H54 (cell line): ENCODE measurements around the gene CPA4.

ENCODE experiments used
- DNase-seq: peaks from one replicate; pipeline ENCODE4 v3.0.0; 2011; ENCODE audit warnings: low spot score, mixed read lengths; ENCODE audit not compliant: insufficient read length
- FAIRE-seq: peaks from 3 replicates; lab custom pipeline; 2011; peaks lifted over from hg19 to GRCh38; lab: Jason Lieb, UNC
- POLR2A ChIP-seq: IDR thresholded peaks from 2 replicates; pipeline ENCODE4 v1.6.1; 2011; ENCODE audit warnings: low read depth, mild to moderate bottlenecking, low read length

Gene CPA4

GRCh38 chr7:130351791-130352090 lies 58.8 kb downstream of the CPA4 start:
- DNase-seq (no peak), FAIRE-seq (no peak)
- TF ChIP-seq POLR2A, result no peak

DNA sequence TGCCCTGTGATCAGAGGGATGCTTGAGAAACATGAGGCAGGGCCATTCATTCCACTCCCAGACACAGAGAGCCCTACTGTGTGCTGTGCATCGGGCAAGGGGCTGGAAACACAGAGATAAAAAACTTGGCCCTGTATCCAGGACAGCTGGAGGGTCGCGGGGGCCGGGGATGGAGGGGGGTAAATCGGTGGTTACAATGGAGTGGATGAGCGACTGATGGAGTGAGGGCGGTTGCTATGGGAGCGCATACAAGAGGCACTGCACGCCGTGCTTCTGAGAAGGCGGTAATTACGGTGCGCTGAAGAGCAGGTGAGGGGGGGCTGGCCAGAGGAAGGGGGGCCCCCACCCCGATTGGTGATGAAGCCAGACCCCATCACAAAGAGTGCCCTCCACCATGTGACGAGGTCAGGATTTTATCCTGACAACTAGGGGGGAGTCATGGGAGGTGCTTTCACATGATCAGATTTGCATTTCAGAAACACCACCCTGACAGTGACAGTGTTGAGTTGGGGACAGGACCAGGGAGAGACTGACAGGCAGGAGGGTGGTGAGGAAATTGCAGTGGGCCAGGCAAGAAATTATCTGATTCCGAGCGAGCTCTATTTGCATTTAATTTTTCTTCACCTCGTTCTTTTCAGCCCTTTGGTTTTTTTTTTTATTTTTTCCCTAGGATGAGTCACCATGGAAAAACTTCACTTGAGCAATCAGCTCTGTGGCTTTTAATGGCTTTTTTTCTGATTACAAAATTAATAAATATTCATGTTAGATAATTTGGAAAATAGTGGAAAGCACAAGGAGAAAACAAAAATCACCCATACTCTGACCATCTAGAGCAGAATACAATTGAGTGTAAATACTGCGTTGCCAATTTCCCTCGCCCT lies 59.5 kb downstream of the CPA4 start:
- DNase-seq, result no peak
- TF ChIP-seq POLR2A, result no peak

DNA sequence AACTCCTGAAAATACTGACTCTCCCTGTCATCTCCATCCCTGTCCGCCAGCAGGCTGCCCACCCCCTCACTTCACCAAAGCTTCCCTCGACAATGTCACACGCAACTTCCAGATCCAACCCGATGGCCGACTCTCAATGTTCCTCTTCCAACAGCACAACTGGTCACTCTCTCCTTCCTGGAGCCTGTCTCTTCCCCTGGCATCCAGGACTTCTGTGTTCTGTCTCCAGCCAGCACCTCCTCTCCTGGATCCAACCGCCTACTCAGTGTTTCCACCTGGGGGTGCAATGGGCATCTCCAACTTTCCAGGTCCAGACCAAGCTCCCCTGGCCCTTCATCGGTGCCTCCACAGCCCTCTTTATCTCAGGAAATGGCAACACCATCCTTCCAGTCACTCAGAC lies 60.2 kb downstream of the CPA4 start:
- TF ChIP-seq POLR2A, result no peak
- no peak for FAIRE-seq
- DNase-seq, result no peak

More for the DNA sequence above, 59.5 kb downstream of the CPA4 start:
- no peak for FAIRE-seq

DNA sequence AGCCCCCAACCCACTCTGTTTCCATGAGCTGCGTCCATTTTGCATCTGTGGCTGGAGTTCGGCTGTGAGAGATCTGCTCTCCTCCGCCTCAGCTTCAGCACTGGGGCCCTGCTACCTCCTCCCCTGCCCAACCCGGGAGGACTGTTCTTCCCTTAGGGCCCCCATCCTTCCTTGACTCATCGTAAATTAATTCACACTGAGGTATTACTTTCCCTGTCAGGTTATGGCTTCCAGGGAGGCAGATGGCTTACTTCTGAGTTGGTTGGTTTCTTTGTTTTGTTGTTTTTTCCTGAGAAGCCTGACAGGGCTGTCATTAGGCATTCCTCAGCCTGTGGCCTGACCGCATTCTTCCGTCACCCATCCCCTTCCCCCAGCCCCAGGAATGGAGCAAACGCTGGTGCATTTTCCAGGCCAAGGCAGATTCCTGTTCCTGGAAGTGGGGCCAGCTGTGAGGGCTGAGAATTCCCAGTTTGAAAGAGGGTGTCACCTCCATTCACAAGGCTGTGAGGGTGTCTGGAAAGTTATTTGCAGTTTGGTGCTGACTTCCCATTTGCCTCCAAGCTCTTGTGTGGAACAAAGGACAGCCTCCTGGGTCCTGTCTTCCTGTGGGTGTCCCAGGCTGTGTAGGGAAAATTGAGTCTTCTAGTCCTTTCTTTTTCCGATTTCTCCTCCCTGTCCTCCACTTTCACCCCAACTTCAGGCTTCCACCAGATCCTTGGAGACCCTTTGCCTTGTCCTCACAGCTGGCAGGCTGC lies 63.3 kb downstream of the CPA4 start:
- DNase-seq (peak; percentile 87), FAIRE-seq (no peak)

DNA sequence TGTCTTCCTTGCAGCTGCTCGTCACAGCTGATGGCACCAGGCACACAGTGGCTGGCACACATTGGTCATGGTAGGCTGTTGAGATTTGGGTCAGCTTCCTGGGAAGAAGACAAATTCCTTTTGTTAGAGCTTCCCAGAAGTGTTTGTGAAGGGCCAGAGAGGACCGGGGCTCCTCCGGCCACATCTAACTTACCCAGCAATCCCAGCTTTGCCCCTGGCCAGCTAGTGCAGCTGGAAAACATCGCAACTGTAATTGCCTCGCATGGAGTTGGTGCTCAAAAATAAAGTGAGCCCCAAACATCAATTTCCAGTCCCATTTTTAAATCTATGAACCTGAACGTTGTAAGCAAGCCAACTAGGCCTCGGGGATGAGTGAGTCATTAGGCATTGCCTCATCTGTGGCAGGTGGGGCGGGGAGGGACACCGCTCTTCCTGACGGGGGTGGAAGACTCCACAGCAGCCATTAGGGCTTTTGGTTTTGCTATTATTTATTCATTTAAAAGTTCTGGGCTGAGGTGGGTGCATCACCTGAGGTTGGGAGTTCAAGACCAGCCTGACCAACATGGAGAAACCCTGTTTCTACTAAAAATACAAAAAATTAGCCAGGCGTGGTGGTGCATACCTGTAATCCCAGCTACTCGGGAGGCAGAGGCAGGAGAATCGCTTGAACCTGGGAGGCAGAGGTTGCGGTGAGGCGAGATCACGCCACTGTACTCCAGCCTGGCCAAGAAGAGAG lies 64.1 kb downstream of the CPA4 start:
- TF ChIP-seq POLR2A, result no peak
- DNase-seq (no peak), FAIRE-seq (no peak)

More for the DNA sequence above, 63.3 kb downstream of the CPA4 start:
- 0 out of 2 replicates have a peak, but pooled peaks have one; percentile 11 for TF ChIP-seq POLR2A

DNA sequence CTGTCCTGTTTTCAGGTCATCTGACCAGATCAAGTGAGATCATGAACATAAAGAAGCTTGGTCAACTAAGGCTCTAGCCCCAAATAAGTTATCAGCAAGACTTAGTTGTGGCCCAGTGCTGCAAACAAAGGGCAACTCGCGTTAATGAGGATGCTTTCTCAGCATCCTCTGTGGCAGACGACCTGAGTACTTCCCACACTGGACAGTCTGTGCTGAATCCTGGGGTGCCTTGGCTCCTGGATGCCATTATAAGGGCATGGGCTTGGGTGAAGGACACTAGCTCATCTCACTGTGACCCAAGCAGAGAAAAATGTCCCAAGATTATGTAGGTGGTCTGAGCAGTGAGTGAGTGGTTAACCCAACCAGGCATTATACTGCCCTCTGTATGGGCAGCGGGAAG lies 65.5 kb downstream of the CPA4 start:
- TF ChIP-seq POLR2A, result no peak
- no peak for DNase-seq

GRCh38 chr7:130359276-130359857 lies 66.4 kb downstream of the CPA4 start:
- FAIRE-seq, result no peak
- TF ChIP-seq POLR2A, result no peak
- no peak for DNase-seq

More for the DNA sequence above, 65.5 kb downstream of the CPA4 start:
- FAIRE-seq, result no peak

DNA sequence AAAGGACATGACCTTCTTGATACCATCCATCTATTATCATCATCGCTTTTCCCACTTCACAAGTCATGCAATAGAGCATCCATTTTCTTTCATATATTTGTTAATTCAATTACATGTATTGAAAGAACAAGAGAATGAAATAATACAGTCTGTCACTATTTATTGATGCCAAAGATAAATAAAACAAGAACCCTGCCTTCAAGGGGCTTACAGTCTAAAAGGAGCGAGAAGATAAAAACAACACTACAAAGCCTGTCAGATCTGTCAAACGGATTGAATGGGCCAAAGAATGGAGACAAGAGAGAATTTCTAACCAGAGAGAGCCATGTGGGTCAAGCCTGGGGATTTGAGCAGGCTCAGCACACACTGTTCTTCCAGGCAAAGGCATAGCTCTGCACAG lies 67.6 kb downstream of the CPA4 start:
- no peak for TF ChIP-seq POLR2A
- DNase-seq, result no peak
- no peak for FAIRE-seq

DNA sequence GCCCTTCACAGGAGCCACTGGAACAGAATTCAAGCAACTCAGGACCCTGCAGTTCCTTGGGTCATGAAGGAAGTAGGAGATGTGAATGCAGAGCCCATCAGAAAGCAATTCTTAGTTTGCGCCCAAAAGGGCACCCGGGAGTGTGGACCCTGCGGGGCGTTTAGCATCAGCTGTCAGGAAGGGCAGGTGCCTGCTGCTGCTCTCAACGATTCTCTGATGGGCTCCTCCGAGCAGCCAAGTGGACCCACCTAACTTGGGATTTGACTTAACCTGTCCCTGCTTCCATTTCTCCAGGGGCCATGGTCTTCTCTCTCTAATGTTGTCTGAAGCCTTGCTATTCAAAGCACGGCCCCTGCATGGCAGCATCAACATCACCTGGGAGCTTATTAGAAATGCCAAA lies 68.7 kb downstream of the CPA4 start:
- DNase-seq (no peak), FAIRE-seq (no peak)
- TF ChIP-seq POLR2A, result no peak

GRCh38 chr7:130362251-130362816 lies 69.4 kb downstream of the CPA4 start:
- no peak for FAIRE-seq
- no peak for DNase-seq
- no peak for TF ChIP-seq POLR2A

DNA sequence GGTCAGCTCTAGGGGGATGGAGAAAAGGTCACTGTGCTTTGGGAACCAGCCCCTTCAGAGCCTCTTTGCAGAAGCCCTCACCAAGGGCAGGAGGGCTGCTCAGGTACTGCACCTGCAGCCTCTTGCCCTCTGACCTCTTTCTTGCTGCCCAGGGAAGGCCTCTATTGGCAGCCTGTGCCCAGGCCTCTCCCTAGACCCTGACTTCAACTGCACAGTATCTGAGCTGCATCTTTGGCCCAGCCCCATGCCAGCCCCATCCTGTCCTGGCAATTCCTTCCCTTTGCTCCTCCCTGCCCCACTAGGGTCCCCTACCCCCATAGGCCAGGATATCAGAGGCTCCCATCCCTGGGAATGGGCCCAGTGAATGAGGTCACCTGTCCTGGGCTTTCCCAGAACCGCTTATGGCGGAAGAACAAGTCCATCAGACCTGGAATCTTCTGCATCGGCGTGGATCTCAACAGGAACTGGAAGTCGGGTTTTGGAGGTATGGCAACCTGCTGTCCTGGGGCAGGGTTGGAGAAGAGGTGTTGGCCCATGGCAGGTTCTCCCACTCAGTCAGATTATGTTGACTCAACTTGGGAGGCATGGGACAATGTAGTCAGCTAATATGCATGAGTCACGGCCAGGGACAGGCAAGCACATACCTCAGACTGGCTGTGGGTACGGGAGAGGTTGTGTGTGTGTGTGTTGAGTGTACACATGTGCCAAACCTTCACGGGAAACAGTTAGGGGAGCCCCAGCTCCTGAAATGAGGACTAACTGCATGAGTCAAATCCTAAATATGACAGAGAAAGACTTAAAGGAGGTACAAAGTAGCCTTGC lies 70.3 kb downstream of the CPA4 start:
- no peak for TF ChIP-seq POLR2A
- DNase-seq, result peak; percentile 77
- peak; percentile 82 for FAIRE-seq

DNA sequence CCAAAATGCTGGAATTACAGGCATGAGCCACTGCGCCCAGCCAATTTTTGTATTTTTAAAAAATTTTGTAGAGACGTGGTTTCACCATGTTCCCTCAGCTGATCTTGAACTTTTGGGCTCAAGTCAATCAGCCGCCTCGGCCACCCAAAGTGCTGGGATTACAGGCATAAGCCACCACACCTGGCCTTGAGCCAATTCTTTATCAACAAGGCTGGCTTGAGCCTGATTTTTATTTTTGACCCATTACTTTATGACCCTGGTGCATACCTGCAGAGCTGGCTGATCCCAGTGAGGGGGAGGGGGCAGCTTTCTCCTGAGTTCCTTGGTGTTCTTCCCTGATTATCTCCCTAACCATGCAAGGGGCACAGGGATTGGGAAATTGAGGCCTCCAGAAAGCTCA lies 71.5 kb downstream of the CPA4 start:
- no peak for DNase-seq
- no peak for FAIRE-seq
- no peak for TF ChIP-seq POLR2A
